Brain pericyte (primary cell): Measurements from ENCODE around the gene ZNF283.
"Not testable (repeated sequence)": the region's sequence is repeated elsewhere in the genome, so short reads cannot be mapped to it uniquely, and the experiment has no call there.

ENCODE experiments used
- DNase-seq: peaks from one replicate; pipeline ENCODE4 v3.0.0-alpha.2; 2012; ENCODE audit warnings: low read depth, low spot score

ZNF283 gene

DNA sequence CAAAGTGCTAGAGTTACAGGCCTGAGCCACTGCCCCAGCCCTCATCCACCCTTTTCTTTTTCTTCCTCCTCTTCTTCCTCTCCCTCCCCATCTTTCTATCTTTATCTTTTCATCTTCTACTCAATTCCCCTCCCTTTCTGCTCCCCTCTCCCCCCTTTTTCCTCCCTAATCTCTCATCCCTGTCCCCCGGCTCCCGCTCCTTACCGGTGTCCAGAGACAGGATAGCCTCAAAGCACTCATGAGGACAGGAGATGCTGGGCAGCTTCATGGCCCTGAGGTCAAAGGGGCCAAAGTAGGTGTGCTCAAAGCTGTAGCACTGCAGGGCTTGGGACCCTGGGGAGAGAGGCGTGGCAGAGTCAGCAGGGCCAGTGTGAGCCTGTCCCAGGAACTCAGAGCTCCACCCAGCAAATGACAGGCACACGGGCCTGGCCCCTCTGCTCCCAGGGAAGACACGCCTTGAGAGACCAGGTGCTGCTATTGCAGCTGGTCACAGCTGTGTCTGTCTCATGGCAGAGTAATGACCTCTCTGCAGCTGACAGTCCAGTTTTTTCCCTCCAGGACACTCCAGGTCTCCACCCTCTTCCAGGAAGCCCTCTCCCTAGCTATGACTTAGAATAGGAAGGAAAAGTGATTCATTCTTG is 27.5 kb upstream of the ZNF283 start:
- no peak for DNase-seq

DNA sequence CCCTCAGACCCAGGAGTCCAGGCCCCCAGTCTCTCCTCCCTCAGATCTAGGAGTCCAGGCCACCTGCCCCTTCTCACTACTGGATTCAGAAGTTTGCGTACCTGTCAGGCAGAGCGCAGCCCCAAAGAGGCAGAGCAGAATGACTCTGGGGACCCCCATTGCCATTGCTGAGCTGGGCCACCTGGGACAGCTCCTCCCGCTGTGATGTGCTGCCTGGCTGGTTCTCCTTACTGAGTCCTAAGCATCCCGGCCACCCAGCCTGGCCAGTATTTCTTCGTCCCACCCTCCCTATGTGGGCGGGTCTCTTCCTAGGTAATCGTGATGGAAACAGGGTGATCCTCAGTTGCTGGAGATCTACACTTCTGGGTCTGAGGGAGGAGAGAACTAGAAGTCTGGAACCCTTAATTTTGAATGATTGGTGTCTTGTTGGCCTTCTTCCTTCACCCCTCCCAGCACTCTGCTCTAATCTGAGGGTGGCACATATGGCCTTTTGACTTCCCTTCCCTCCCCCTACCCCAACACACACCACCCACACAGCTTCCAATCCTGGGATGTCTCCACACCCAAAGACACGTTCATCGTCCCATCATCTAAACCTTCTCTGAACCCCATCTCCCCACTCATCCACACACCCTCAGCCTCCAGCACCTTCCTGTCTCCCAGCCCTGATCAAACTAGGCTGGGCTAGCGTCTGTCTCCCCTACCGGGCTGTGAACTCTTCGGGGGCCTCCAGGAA is 24.7 kb upstream of the ZNF283 start, which contains the start of gene LYPD5:
Gene LYPD5 (minus strand): TSS at position 232 of the 736 bp plus-strand sequence. CDS start 67 bp downstream, at position 165.
- DNase-seq = no peak

DNA sequence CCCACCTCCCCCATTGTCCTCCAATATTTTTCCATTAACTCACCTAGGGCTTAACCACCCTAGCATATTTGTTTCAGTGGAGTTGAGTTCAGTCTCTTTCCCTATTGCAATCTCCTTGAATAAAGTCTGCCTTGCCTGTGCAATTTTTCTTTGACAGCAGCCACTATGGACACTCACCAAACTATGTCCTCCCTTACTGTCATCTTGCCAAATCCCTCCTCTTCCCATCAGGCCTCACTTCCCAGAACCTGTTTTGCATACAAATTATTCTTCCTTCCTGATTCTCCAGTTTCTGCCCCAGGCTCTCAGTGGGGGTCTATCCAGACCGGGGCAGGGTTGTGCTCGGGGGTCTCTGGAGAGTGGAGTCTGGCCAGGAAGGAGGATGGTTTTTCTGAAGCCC is 22.7 kb upstream of the ZNF283 start:
- DNase-seq = no peak

DNA sequence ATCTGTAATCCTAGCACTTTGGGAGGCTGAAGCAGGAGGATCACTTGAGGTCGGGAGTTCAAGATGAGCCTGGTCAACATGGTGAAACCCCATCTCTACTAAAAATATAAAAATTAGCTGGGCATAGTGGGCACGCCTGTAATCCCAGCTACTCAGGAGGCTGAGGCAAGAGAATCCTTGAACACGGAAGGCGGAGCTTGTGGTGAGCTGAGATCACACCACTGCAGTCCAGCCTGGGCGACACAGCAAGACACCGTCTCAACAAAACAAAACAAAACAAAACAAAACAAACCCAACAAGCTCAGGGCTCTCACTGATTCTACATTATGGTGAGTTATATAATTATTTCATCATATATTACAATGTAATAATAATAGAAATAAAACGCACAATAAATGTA is 20.7 kb upstream of the ZNF283 start:
- DNase-seq = not testable (repeated sequence)

DNA sequence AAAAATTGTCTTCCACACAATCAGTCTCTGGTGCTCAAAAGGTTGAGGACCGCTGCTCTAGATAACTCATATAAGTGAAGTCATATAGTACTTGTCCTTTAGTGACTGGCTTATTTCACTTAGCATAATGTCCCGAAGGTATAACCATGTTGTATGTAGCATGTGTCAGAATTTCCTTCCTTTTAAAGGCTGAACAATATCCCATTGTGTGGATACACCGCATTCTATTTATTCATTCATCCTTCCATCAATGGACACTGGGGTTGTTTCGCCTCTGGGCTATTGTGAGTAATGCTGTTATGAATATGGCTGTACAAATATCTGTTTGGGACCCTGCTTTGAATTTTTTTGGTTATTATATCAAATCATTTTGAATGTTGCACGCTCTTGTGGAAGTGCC is 20.3 kb upstream of the ZNF283 start:
- no peak for DNase-seq

DNA sequence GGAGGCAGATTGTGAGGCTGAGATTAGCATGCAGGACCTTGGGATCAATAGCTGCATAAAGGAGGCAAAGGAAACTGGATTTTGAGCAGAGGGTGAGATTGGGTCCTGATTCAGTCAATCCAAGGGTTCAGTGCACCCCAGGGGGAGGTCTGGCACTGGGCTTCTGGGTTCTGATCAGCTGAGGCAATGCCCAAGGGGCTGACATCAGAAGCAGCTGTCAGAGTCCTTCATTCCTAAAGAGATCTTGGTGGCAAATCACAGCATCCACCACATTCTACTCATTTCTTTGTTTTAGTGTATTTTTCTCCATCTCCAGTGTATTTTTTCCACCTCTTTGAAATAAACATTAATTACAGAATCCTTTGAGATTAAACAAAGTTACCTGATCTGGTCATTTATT is 19.5 kb upstream of the ZNF283 start:
- DNase-seq = no peak

DNA sequence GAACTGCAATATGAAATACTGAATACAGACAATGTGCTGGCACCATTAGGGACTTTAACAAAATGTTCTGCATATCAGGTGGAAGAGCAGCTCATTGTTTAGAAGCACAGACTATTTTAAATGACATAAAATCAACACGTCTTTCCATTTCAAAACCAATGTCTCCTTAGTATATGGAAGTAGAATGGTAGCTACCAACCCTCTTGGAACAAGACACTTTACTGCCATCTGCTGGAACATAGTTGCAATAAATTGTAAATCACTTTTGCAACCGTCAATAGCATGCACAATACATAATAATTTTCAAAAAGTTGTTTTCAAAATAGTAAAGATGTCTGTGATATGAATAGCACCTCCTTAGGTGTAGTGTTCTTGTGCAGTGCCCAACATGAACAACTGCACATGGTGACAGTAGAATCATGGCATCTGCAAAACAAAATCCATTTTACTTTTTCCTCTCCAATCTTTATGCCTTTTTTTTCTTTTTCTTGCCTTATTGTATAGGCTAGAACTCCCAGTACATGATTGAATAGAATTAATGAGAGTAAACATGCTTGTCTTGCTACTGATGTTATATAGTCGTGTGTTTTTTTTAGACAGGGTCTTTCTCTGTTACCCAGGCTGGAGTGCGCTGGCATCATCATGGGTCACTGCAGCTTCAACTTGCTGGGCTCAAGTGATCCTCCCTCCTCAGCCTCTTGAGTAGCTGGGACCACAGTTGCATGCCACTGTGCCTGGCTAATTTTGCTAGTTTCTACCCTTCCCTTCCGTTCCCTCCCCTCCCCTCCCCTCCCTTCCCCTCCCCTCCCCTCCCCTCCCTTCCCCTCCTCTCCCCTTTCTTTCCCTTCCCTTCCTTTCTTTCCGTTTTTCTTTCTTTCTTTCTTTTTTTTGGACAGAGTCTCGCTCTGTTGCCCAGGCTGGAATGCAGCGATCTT is 17.1 kb upstream of the ZNF283 start:
- peak; percentile 12 for DNase-seq

DNA sequence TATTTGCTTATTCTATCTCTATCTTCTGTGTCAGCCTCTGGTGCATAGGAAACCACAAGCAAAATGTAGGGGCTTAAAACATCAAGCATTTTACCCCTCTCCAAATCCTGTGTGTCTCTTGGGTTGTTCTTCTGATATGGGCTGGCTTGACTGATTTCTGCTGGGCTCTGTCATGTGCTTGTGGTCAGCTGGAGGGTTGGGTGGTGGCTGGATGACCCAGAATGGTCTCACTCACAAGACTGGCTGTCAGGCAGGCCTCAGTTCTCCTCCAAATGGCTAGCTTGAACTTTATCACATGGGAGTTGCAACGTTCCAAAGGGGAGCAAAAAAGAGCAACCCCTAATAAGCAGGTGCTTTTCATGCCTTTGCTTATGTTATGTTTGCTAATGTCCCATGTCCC is 15.3 kb upstream of the ZNF283 start:
- no peak for DNase-seq

DNA sequence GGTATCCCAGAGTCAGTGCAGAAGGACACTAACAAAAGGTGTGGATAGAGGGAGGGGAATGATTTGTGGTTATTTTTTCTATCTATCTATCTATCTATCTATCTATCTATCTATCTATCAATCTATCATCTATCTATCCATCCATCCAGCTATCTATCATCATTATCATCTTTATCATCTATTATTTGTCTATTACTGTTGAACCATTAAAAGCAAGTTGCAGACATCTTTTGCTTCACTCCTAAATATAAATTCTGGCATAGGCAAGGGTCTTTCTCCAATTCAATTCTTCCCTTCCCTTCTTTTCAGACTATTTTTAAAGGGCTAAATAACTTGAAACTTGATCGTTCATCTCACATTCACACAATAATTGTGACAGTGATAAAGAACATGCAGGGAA is 14.9 kb upstream of the ZNF283 start:
- no peak for DNase-seq

DNA sequence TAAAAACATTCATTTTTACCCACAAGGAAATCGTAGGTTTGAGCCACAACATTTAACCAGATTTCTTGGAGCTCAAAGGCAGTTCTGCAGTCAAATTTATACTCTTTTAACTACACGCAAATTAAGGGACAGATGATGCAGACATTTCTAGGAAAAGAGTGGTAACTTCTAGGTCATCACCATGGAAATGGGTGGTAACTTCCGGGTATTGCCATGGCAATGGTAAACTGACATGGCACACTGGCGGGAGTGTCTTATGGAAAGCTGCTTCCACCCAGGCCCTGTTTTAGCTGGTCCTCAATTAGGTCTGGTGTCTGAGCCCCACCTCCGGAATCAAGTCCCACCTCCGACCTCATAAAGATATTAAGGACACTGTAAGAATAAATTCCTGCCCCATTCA is 14.4 kb upstream of the ZNF283 start:
- no peak for DNase-seq

DNA sequence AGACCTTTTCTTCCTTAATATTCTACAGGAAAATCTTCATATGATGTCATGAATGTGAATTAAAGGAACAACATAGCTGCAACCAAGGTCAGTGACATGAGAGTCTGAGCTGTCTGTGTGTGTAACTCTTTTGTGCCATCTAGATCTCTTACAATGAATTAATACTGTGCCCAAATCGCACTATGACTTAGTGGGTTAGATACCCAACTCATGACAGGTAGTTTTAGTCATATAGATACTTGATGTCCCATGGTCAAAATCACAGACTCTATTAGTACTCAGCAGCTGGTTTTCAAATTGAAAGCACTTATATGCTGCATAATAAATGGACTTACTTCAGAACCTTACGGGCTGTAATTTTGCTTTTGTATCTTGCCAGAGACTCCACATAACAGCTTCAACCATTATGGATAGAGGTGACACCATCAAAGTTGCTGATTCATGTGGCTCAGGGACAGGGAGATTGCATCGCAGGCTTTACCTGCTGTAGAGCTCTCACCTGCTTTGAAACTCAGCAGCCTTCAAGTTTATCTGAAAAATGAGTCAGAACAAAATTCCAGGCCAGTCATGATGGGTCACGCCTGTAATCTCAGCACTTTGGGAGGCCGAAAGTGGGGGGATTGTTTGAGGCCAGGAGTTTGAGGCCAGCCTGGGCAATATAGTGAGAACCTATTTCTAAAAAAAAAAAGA is 12.3 kb upstream of the ZNF283 start:
- DNase-seq = no peak

DNA sequence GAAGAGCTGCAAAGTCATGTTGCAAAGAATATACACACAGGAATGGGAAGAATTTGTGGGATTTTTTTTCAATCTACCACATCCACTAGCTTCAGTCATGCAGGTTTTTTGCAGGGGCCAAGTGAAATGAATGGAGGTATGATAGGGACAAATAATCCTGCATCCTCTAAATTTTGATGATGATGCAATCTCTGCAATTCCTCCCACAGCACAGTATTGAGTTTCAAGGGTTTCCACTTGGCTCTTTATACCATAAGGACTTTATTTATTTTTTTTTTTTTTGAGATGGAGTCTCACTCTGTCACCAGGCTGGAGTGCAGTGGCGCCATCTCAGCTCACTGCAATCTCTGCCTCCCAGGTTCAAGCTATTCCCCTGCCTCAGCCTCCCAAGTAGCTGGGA is 9.7 kb upstream of the ZNF283 start:
- not testable (repeated sequence) for DNase-seq

DNA sequence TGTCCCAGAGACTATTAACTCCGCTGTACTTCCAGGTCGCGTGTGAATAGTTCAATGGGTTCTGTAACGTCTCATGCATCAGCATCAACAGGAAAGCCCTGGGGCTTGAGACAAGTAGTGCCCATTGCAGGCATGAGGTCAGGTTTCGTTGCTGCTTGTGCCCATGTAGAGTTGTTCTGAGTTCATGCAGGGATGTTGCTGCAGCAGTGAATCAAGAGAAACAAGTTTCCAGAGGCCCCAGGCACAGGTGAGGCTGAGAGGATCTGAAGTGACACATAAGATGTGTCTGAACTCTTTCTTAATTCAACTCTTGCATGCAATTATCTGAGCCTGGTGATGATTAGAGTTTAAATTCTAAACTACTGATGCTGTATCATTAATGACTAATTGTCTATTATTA is 8.6 kb upstream of the ZNF283 start:
- DNase-seq = no peak

DNA sequence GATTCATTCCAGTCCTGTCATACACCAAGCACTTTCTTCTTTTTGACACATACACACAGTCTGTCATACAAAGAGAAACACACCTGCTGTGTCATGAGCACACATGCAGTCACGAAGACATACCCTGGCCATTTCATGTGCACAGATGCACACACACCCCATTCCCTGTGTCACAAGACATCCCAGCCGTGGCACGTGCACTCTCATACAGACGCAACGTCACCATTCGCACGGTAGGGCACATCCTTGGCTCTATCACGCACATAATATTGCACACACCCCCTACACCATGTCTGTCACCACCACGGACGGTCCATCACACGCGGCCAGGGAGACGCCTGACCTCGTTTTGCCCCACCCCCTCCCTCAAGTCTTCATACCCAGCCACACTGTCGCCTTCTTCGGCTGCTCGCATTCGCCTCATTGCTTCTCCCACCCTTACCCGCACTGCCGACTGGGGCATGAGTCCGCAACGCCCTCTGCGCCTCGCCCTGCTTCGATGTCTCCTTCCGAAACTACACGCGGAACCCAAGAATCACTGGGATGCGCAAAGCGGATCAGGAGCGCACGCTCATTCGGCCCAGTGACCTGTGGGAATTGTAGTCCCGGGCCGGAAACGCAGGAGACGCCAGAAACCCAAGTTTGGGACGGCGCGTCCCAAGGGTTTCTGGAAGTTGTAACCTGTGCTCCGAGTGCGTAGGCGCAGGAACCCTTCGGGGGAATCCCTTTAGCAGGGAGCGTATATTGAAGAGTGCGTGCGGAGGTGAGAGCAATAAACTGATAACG is 6.8 kb upstream of the ZNF283 start:
- no peak for DNase-seq

DNA sequence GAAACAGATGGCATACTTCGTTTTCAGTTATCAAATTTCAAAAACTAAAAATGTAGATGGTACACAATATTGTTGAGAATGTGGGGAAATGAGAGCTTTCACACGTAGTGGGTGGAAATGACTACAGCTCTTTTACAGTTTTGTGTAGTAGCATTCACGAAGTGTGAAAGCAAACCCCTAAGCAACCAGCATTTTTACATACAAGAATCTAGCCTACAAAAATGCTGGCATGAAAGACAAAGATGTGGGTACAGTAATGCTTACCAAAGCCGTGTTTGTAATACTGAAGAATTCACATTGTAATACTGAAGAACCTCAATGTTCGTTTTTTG is 6.3 kb upstream of the ZNF283 start:
- no peak for DNase-seq

DNA sequence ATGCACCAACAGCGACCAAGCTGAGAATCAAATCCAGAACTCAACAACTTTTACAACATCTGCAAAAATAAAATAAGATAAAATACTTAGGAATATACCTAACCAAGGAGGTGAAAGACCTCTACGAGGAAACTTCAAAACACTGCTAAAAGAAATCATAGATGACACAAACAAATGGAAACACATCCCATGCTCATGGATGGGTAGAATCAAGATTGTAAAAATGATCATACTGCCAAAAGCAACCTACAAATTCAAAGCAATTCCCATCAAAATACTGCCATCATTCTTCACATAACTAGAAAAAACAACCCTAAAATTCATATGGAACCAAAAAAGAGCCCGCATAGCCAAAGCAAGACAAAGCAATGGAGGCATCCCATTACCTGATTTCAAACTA is 3.3 kb upstream of the ZNF283 start:
- not testable (repeated sequence) for DNase-seq

DNA sequence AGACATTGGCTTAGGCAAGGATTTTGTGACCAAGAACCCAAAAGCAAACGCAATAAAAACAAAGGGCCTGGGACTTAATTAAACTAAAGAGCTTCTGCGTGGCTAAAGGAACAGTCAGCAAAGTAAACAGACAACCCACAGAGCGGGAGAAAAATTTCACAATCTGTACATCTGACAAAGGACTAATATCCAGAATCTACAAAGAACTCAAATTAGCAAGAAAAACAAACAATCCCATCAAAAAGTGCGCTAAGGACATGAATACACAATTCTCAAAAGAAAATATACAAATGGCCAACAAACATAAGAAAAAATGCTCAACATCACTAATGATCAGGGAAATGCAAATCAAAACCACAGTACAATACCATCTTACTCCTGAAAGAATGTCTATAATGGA is 2.5 kb upstream of the ZNF283 start:
- DNase-seq = not testable (repeated sequence)

DNA sequence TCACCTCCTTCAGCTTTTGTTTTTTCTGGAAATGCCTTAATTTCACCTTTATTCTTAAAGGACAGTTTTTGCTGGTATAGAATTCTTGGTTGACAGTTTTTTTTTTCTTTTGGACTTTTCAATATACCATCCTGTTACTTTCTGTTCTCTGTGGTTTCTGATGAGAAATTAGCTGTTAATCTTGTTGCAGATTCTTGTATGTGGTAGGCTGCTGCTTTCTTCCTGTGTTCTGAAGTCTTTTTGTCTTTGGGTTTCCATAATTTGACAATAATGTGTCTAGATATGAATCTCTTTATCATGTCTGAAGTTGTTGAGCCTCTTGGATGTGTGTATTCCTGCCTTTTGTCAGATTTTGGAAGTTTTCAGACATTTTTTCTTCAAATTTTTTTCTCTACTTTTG is 12.0 kb downstream of the ZNF283 start:
- no peak for DNase-seq

DNA sequence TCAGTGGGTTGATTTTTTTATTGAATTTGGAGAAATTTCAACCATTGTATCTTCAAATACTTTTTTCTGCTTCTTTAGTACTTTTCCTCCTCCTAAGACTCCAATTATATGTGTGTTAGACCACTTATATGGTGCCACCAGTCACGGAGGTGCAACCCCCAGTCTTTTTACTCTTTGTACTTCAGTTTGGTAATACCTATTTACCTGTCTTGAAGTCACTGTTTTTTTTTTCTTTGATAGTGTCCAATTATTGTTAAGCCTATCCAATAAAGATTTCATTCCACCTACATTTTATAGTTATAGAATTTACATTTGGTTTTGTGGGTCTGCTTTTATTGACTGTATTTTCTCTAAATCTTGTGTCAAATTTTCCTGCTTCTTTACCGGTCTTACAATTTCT is 14.9 kb downstream of the ZNF283 start:
- DNase-seq = no peak

DNA sequence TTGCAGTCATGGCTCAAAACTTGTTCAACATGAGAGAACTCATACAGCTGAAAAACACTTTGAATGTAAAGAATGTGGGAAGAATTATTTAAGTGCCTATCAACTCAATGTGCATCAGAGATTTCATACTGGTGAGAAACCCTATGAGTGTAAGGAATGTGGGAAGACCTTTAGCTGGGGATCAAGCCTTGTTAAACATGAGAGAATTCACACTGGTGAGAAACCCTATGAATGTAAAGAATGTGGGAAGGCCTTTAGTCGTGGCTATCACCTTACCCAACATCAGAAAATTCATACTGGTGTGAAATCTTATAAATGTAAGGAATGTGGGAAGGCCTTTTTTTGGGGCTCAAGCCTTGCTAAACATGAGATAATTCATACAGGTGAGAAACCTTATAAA is 20.1 kb downstream of the ZNF283 start:
- DNase-seq = no peak

DNA sequence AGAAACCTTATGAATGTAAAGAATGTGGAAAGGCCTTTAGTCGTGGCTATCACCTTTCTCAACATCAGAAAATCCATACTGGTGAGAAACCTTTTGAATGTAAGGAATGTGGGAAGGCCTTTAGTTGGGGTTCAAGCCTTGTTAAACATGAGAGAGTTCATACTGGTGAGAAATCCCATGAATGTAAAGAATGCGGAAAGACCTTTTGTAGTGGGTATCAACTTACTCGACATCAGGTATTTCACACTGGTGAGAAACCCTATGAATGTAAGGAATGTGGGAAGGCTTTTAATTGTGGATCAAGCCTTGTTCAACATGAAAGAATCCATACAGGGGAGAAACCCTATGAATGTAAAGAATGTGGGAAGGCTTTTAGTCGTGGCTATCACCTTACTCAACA is 20.8 kb downstream of the ZNF283 start:
- no peak for DNase-seq
